ENCODE data around the gene OR7G2. TPM values are rescaled to one million over a fixed set of nuclear protein-coding genes. Genes with fewer than 3 reads are reported as not detected.

Gene OR7G2
- total and polyA plus RNA-seq, 5 experiments from 2014 or later = not detected

Other genes starting within 250 kb of the OR7G2 start
- not detected for gene MUC16, start 97.1 kb downstream of the OR7G2 start, total RNA-seq
- gene MUC16, start 97.1 kb downstream of the OR7G2 start, polyA plus RNA-seq = not detected
- not detected for gene OR1M1, start 20.4 kb downstream of the OR7G2 start, total RNA-seq
- gene OR1M1, start 20.4 kb downstream of the OR7G2 start, polyA plus RNA-seq = not detected
- gene OR7G1, start 8.3 kb upstream of the OR7G2 start, total RNA-seq = not detected
- not detected for gene OR7G1, start 8.3 kb upstream of the OR7G2 start, polyA plus RNA-seq
- gene OR7G3, start 19.5 kb upstream of the OR7G2 start, total RNA-seq = not detected
- not detected for gene OR7G3, start 19.5 kb upstream of the OR7G2 start, polyA plus RNA-seq
- 10 to 100 TPM; 56.5 to 67.4 TPM for gene ZNF317, start 32.9 kb upstream of the OR7G2 start, total RNA-seq
- gene ZNF317, start 32.9 kb upstream of the OR7G2 start, polyA plus RNA-seq = 10 to 100 TPM; 26.0 to 56.4 (median 31.9) TPM
- gene OR7D2, start 71.5 kb upstream of the OR7G2 start, total RNA-seq = under 1 TPM in 1 of 2 experiments, not detected in 1; 0.11 TPM
- not detected for gene OR7D2, start 71.5 kb upstream of the OR7G2 start, polyA plus RNA-seq
- not detected for gene OR7D4, start 112.1 kb upstream of the OR7G2 start, total RNA-seq
- not detected for gene OR7D4, start 112.1 kb upstream of the OR7G2 start, polyA plus RNA-seq
- not detected for gene OR7E24, start 143.5 kb upstream of the OR7G2 start, total RNA-seq
- gene OR7E24, start 143.5 kb upstream of the OR7G2 start, polyA plus RNA-seq = not detected
- gene ZNF699, start 202.4 kb upstream of the OR7G2 start, total RNA-seq = 10 to 100 TPM; 20.6 to 23.1 TPM
- gene ZNF699, start 202.4 kb upstream of the OR7G2 start, polyA plus RNA-seq = 10 to 100 TPM in 1 of 3 donors, 1 to 10 TPM in 2; 6.9 to 30.0 (median 8.8) TPM
- 10 to 100 TPM; 65.4 to 66.0 TPM for gene ZNF559, start 216.7 kb upstream of the OR7G2 start, total RNA-seq
- gene ZNF559, start 216.7 kb upstream of the OR7G2 start, polyA plus RNA-seq = 10 to 100 TPM; 37.2 to 55.4 (median 45.1) TPM

Measured in naive thymus-derived CD8-positive, alpha-beta T cell (primary cell).